GM21390 (cell line): ENCODE measurements around the gene ENTHD1.
"Not testable (repeated sequence)": the region's sequence is repeated elsewhere in the genome, so short reads cannot be mapped to it uniquely, and the experiment has no call there.

Experiments
- ATAC-seq: cut with Tn5 transposase; IDR thresholded peaks from one replicate; pipeline ENCODE4 v1.9.1; 2021; ENCODE audit not compliant: unreplicated experiment

Gene ENTHD1

GRCh38 chr22:39735776-39736175 is 157.8 kb downstream of the ENTHD1 start:
- ATAC-seq = no peak

- ATAC-seq = no peak
Observed at GRCh38 chr22:39734866-39735265, 158.7 kb downstream of the ENTHD1 start.

GRCh38 chr22:39734046-39734445 is 159.5 kb downstream of the ENTHD1 start:
- ATAC-seq = not testable (repeated sequence)

- ATAC-seq = no peak
Observed at GRCh38 chr22:39733191-39733590, 160.4 kb downstream of the ENTHD1 start.

GRCh38 chr22:39732625-39733024 is 160.9 kb downstream of the ENTHD1 start:
- no peak for ATAC-seq

GRCh38 chr22:39731881-39732555 is 161.5 kb downstream of the ENTHD1 start:
- ATAC-seq = no peak

GRCh38 chr22:39731481-39731880 is 162.1 kb downstream of the ENTHD1 start:
- no peak for ATAC-seq

- ATAC-seq = no peak
Observed at GRCh38 chr22:39729141-39729934, 164.2 kb downstream of the ENTHD1 start.

- no peak for ATAC-seq
Observed at GRCh38 chr22:39728236-39728860, 165.2 kb downstream of the ENTHD1 start.

- no peak for ATAC-seq
Observed at GRCh38 chr22:39727541-39727940, 166.0 kb downstream of the ENTHD1 start.

GRCh38 chr22:39725351-39726035 is 168.1 kb downstream of the ENTHD1 start:
- ATAC-seq = no peak

GRCh38 chr22:39724857-39725256 is 168.7 kb downstream of the ENTHD1 start:
- ATAC-seq = no peak

GRCh38 chr22:39724390-39724789 is 169.2 kb downstream of the ENTHD1 start:
- no peak for ATAC-seq

- ATAC-seq = no peak
Observed at GRCh38 chr22:39723899-39724351, 169.6 kb downstream of the ENTHD1 start.

GRCh38 chr22:39723463-39723862 is 170.1 kb downstream of the ENTHD1 start:
- no peak for ATAC-seq

- no peak for ATAC-seq
Observed at GRCh38 chr22:39722501-39722900, 171.1 kb downstream of the ENTHD1 start.

GRCh38 chr22:39722032-39722325 is 171.6 kb downstream of the ENTHD1 start:
- ATAC-seq = no peak

- no peak for ATAC-seq
Observed at GRCh38 chr22:39721206-39722031, 172.1 kb downstream of the ENTHD1 start.

- no peak for ATAC-seq
Observed at GRCh38 chr22:39719559-39720450, 173.8 kb downstream of the ENTHD1 start.
